HUES6 (cell line): ENCODE data around the gene MED16.
"Not testable (repeated sequence)": the region's sequence is repeated elsewhere in the genome, so short reads cannot be mapped to it uniquely, and the experiment has no call there.

ENCODE experiments used
- H3K27ac ChIP-seq: 2 replicates; pipeline ENCODE4 v1.7.0; 2013; ENCODE audit warnings: low read depth, mild to moderate bottlenecking, low read length, inconsistent platforms
- H3K27me3 ChIP-seq: 2 replicates; pipeline ENCODE4 v1.6.1; 2013; ENCODE audit warnings: low read length; ENCODE audit not compliant: control insufficient read depth, insufficient read depth
- H3K36me3 ChIP-seq: 2 replicates; pipeline ENCODE4 v1.6.1; 2013; ENCODE audit warnings: low read length; ENCODE audit not compliant: control insufficient read depth, insufficient read depth
- H3K4me1 ChIP-seq: 2 replicates; pipeline ENCODE4 v1.6.1; 2013; ENCODE audit warnings: low read length; ENCODE audit not compliant: control insufficient read depth, insufficient read depth
- H3K4me3 ChIP-seq: 2 replicates; pipeline ENCODE4 v1.5.1; 2013; ENCODE audit warnings: low read depth, low read length
- H3K9ac ChIP-seq: one replicate; pipeline ENCODE4 v1.6.1; 2013; ENCODE audit warnings: mild to moderate bottlenecking, low read length
- H3K9me3 ChIP-seq: 2 replicates; pipeline ENCODE4 v1.6.1; 2013; ENCODE audit warnings: low read depth, low read length; ENCODE audit not compliant: control insufficient read depth, insufficient read depth

MED16 gene

DNA sequence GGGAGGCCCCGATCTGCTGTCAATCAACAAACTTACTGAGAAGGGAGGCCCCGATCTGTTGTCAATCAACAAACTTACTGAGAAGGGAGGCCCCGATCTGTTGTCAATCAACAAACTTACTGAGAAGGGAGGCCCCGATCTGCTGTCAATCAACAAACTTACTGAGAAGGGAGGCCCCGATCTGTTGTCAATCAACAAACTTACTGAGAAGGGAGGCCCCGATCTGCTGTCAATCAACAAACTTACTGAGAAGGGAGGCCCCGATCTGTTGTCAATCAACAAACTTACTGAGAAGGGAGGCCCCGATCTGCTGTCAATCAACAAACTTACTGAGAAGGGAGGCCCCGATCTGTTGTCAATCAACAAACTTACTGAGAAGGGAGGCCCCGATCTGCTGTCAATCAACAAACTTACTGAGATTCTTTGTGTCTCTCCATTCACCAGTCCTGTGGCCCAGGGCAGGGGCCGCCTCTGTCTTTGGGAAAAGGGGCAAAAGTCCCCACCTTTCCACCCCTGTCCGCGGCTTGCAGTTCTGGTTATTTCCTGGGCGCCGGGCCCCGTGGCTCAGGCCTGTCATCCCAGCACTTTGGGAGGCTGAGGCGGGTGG is 39.3 kb downstream of the MED16 start:
- H3K4me1 ChIP-seq, H3K27me3 ChIP-seq, H3K9ac ChIP-seq: not testable (repeated sequence)

DNA sequence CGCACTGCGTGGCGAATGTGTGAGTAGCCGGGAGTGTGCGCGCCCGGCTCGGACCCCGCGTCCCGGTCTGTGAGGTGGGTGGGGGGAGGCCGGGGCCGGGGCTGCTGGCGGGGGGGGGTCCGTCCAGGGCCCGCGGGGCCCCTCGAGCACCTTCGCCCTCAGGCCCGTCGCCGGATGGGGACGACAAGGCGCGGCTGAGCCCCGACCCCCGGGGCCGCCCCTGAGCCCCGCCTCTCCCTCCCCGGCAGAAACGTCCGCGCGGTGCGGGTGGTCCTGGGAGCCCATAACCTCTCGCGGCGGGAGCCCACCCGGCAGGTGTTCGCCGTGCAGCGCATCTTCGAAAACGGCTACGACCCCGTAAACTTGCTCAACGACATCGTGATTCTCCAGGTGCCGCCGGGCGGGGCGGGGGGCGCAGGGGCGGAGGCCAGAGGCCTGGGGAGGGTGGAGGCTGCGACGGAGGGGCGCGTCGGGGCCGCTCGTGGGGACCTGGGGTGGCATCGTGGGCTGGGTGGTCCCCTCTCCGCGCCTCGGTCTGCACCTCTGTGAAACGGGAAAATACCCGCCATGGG is 39.9 kb downstream of the MED16 start:
- Histone ChIP-seq H3K9me3 (no peaks in the 10 kb centered on the region), H3K27me3 (no peaks in the 10 kb centered on the region), H3K36me3 (no peaks in the 10 kb centered on the region), H3K9ac (no peak overlapping the region), H3K4me3 (no peak overlapping the region), H3K4me1 (peaks cover 4% of the 10 kb centered on the region; the same call in 1 of the 2 replicates), H3K27ac (no peak overlapping the region)

More for the DNA sequence above, 39.3 kb downstream of the MED16 start:
- H3K9me3 ChIP-seq, H3K4me3 ChIP-seq, H3K27ac ChIP-seq, H3K36me3 ChIP-seq: not testable (repeated sequence)

DNA sequence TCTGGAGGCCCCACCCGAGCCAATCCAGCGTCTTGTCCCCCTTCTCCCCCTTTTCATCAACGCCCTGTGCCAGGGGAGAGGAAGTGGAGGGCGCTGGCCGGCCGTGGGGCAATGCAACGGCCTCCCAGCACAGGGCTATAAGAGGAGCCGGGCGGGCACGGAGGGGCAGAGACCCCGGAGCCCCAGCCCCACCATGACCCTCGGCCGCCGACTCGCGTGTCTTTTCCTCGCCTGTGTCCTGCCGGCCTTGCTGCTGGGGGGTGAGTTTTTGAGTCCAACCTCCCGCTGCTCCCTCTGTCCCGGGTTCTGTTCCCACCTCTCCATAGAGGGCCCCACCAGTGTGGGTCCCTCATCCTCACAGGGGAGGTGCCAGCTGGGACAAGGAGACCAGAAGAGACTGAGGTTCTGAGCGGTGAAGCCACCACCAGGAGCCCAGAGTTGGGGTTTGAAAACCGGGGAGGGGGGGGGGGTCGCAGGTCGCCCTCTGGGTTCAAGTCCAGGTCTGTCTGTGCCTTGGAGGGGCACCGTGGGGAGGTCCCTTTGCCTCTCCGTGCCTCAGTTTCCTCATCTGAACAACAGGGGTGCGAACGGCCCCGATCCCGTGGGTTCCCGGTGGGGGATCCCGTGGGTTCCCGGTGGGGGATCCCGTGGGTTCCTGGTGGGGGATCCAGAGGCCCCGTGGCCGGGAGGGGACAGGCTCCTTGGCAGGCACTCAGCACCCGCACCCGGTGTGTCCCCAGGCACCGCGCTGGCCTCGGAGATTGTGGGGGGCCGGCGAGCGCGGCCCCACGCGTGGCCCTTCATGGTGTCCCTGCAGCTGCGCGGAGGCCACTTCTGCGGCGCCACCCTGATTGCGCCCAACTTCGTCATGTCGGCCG is 40.6 kb downstream of the MED16 start, which contains the start of gene ELANE:
Gene ELANE (plus strand): TSS at position 168 of the 878 bp plus-strand sequence. CDS start 26 bp downstream, at position 194.
- Histone ChIP-seq H3K9me3 (no peaks in the 10 kb centered on the region), H3K4me3 (no peak within 1 kb of the TSS), H3K9ac (no peak within 1 kb of the TSS), H3K36me3 (no peaks in the 10 kb centered on the region), H3K4me1 (peaks cover 4% of the 10 kb centered on the region; the same call in 1 of the 2 replicates), H3K27ac (no peak within 1 kb of the TSS), H3K27me3 (no peaks in the 10 kb centered on the region)

DNA sequence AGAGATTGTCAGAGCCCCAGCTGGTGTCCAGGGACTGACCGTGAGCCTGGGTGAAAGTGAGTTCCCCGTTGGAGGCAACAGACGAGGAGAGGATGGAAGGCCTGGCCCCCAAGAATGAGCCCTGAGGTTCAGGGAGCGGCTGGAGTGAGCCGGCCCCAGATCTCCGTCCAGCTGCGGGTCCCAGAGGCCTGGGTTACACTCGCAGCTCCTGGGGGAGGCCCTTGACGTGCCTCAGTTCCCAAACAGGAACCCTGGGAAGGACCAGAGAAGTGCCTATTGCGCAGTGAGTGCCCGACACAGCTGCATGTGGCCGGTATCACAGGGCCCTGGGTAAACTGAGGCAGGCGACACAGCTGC is 42.0 kb downstream of the MED16 start:
- Histone ChIP-seq H3K4me1 (peaks cover 4% of the 10 kb centered on the region; the same call in 1 of the 2 replicates), H3K4me3 (no peak overlapping the region), H3K9ac (no peak overlapping the region), H3K36me3 (no peaks in the 10 kb centered on the region), H3K27ac (no peak overlapping the region), H3K9me3 (no peaks in the 10 kb centered on the region), H3K27me3 (peaks cover 2% of the 10 kb centered on the region; the same call in 1 of the 2 replicates)

DNA sequence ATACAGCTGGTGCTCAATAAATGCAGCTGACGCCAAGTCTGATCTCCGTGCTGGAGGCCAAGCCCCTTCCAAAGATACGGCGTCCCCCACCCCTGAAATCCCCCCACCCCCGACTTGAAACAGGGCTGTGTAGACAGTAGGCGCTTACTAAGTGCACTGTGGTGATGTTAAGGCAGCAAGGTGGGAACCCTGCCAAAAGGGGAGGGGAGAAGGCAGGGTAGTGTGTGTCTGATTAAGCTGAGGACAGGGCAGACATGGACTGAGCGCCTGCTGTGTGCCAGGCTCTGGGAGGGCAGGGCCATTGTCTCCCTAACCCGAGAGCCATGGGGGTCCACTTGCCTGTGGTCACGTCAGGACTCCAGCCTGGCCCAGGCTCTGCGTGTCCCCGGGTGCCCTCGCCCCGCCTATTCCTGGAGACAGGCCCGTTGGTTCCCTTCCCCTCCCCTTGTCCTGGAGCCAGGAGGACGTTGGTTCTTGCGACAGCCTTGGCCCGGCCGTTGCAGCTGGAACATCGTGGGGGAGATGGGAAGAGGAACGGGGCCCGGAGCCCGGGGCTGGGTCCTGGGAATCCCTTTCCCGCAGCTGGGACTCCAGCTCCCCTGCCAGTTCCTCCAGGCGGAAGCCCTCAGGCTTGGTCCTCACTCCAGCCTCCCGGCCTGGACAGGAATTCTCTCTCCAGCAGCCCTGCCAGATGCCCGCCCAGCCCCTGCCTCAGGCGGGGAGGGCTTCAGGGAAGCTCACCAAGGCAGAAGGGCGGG is 42.6 kb downstream of the MED16 start:
- H3K9me3 ChIP-seq: no peaks in the 10 kb centered on the region
- no peak overlapping the region for H3K9ac ChIP-seq
- H3K4me3 ChIP-seq: no peak overlapping the region
- peaks cover 4% of the 10 kb centered on the region; the same call in 1 of the 2 replicates for H3K4me1 ChIP-seq
- H3K27ac ChIP-seq: no peak overlapping the region
- no peaks in the 10 kb centered on the region for H3K36me3 ChIP-seq
- peaks cover 8% of the 10 kb centered on the region; the same call in 1 of the 2 replicates for H3K27me3 ChIP-seq

DNA sequence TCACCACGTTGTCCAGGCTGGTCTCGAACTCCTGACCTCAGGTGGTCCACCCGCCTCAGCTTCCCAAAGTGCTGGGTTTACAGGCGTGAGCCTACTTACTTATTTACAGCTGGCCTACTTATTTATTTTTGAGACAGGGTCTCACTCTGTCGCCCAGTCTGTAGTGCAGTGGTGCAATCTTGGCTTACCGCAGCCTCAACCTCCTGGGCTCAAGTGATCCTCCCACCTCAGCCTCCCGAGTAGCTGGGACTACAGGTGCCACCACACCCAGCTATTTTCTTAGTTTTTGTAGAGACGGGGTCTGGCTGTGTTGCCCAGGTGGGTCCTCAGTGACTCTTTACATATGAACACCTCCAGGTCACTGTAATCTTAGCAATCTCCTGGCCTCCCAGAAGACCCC is 43.8 kb downstream of the MED16 start:
- H3K27me3 ChIP-seq: peaks cover 16% of the 10 kb centered on the region
- not testable (repeated sequence) for H3K4me3 ChIP-seq, H3K27ac ChIP-seq, H3K4me1 ChIP-seq, H3K9ac ChIP-seq, H3K9me3 ChIP-seq, H3K36me3 ChIP-seq

DNA sequence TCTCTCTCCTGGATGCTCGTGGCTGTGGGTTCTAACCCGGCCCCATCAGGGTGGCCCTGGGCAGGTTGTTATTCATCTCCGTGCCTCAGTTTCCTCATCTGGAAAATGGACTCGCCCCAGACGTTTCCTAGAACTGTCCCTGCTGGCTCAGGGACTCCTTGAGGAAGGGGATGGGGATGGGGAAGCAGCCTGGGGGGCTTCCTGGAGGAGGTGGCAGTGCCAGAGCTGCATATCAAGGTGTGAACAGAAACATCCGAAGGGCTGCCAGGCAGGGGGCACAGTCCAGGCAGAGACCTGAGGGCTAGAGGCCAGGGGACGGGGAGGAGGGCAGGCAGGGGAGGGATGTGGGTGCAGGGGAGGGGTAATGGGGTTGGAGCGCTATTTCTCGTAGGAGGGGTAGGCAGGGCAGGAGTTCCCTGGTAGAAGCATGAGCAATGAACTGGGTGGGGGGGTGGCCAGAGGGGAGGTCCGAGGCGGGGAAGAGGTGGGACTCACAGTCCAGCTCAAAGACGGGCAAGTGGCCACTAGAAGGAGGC is 44.5 kb downstream of the MED16 start:
- H3K4me1 ChIP-seq: peaks cover 4% of the 10 kb centered on the region; the same call in 1 of the 2 replicates
- H3K27ac ChIP-seq: no peak overlapping the region
- H3K9me3 ChIP-seq: no peaks in the 10 kb centered on the region
- peaks cover 22% of the 10 kb centered on the region for H3K27me3 ChIP-seq
- H3K36me3 ChIP-seq: no peaks in the 10 kb centered on the region
- no peak overlapping the region for H3K9ac ChIP-seq
- H3K4me3 ChIP-seq: no peak overlapping the region

DNA sequence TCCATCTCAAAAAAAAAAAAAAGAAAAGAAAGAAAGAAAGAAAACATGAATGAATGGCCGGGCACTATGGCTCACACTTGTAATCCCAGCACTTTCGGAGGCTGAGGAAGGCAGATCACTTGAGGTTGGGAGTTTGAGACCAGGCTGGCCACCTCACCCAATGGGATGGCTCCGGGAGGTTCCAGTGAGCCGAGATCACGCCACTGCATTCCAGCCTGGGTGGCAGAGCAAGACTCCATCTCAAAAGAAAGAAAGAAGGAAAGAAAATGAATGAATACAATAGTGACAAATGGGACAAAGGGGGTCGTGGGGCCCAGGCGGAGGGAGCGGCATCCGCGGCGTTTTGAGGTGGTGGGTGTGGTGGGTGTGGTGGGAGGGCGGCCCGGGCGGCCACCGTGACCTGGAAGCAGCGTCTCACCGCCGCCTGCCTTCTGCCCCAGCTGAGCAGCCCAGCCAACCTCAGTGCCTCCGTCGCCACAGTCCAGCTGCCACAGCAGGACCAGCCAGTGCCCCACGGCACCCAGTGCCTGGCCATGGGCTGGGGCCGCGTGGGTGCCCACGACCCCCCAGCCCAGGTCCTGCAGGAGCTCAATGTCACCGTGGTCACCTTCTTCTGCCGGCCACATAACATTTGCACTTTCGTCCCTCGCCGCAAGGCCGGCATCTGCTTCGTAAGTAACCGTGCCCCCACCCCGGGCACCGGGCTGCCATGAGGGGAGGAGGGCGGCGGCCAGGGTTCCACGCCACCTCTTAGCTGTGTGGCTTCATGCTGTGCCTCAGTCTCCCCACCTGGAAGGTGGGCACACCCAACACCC is 47.1 kb downstream of the MED16 start:
- Histone ChIP-seq H3K27me3 (peaks cover 34% of the 10 kb centered on the region), H3K36me3 (no peaks in the 10 kb centered on the region), H3K4me3 (no peak overlapping the region), H3K4me1 (peaks cover 4% of the 10 kb centered on the region; the same call in 1 of the 2 replicates), H3K9ac (no peak overlapping the region), H3K27ac (no peak overlapping the region), H3K9me3 (no peaks in the 10 kb centered on the region)

DNA sequence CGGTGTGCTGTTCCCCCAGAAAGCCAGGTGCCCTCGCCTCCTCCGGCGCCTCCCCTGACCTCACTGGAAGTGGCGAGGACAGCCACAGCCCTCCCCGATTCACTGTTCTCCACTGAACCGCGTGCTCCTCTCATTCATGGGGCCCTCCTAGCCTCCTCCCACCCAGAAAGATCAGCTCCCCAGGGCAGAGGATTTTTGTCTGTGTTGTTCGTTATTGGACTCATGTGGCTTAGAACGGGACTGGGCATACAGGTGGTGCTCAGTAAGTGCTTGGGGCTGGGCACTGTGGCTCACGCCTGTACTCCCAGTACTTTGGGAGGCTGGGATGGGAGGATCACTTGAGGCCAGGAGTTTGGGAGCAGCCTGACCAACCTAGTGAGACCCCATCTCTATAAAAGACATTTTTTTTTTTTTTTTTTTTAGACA is 48.4 kb downstream of the MED16 start:
- no peaks in the 10 kb centered on the region for H3K9me3 ChIP-seq
- H3K4me1 ChIP-seq: no peaks in the 10 kb centered on the region
- H3K27ac ChIP-seq: no peak overlapping the region
- no peak overlapping the region for H3K9ac ChIP-seq
- no peak overlapping the region for H3K4me3 ChIP-seq
- H3K27me3 ChIP-seq: peaks cover 34% of the 10 kb centered on the region
- no peaks in the 10 kb centered on the region for H3K36me3 ChIP-seq
